GM13977 (cell line): ENCODE measurements around the gene CCNL2.

Source experiments
- DNase-seq: peaks from one replicate; pipeline ENCODE4 v3.0.0; 2012; ENCODE audit warnings: low spot score
- in situ Hi-C: fragments of 300-500 bp; cut with MboI; formaldehyde crosslinking; loops from one replicate; pipeline ENCODE4 v1.12.0; 2022; ENCODE audit warnings: low sequenced_read_pairs, low pct_unique_long_range_greater_than_20kb, mixed read lengths, inconsistent platforms; ENCODE audit not compliant: unreplicated experiment
- TF ChIP-seq, protein P1 (sequence below): IDR thresholded peaks from 2 replicates; pipeline ENCODE4 v1.5.1; 2012; ENCODE audit warnings: mild to moderate bottlenecking, control low read depth; ENCODE audit not compliant: insufficient read depth; ENCODE audit errors: extremely low read depth, missing control alignments

CCNL2 gene

DNA sequence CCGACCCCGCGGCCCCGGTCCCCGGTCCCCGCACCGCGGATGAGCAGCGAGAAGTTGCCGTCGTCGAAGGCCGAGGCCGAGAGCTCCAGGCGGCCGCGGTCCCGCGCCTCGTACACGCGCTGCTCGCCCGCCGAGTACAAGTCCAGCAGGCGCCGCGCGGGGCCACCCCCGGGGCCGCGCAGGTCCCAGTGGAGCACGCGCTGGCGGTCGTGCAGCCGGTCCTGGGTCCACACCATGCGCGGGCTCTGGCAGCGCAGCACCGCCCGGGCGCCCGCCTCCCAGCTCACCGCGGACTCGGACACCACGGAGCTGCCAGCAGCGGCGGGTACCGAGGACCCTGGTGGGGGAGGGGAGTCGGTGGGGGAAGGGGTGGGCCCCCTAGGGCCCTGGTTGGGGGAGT, 43.7 kb downstream of the CCNL2 start:
- no peak for DNase-seq
- TF ChIP-seq, protein P1, sequence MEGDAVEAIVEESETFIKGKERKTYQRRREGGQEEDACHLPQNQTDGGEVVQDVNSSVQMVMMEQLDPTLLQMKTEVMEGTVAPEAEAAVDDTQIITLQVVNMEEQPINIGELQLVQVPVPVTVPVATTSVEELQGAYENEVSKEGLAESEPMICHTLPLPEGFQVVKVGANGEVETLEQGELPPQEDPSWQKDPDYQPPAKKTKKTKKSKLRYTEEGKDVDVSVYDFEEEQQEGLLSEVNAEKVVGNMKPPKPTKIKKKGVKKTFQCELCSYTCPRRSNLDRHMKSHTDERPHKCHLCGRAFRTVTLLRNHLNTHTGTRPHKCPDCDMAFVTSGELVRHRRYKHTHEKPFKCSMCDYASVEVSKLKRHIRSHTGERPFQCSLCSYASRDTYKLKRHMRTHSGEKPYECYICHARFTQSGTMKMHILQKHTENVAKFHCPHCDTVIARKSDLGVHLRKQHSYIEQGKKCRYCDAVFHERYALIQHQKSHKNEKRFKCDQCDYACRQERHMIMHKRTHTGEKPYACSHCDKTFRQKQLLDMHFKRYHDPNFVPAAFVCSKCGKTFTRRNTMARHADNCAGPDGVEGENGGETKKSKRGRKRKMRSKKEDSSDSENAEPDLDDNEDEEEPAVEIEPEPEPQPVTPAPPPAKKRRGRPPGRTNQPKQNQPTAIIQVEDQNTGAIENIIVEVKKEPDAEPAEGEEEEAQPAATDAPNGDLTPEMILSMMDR = no peak
- in situ Hi-C loops = no loop called here

DNA sequence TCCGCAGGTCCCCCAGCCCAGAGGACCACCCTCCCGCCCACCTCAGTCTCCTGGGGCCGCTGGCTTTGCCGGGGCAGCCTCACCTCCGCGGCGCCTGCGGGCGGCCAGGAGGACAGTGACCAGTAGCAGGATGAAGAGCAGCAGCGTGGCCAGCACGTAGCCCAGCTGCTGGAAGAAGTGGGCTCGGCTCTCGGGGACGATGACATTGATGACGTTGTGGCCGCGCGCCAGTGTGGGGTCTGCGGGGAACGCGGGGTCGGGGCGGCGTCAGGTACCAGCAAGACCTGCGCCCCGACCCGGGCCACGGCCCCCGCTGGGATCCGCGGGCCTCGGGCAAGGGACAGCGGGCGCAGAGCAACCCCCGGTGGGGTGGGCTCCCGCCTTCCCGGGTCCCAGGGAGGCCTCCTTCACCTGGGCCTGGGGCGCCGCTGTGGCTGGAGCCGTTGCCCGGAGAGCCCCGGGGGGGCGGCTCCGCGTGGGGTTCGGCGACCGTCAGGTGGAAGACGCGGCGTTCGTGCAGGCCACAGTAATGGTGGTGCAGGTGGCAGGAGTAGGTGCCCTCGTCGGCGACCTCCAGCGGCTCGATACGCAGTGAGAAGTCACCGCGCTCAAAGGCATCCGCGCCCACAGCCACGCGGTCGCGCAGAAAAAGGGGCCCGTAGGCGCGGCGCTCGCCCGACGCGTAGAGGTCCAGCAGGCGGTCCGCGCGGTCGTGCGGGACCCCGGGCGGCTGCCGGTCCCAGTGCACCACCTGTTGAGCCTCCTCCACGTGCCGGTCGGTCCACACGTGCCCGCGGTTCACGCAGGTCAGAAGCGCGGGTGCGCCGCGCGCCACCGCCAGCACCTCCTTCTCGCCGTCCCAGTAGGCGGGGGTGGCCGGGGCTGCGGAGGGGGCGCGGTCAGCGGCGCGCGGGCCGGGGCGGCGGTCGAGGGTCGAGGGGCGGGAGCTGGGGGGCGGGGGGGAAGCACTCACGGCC, 44.6 kb downstream of the CCNL2 start:
- in situ Hi-C loops = no loop called here
- TF ChIP-seq, protein P1 = no peak
- no peak for DNase-seq

DNA sequence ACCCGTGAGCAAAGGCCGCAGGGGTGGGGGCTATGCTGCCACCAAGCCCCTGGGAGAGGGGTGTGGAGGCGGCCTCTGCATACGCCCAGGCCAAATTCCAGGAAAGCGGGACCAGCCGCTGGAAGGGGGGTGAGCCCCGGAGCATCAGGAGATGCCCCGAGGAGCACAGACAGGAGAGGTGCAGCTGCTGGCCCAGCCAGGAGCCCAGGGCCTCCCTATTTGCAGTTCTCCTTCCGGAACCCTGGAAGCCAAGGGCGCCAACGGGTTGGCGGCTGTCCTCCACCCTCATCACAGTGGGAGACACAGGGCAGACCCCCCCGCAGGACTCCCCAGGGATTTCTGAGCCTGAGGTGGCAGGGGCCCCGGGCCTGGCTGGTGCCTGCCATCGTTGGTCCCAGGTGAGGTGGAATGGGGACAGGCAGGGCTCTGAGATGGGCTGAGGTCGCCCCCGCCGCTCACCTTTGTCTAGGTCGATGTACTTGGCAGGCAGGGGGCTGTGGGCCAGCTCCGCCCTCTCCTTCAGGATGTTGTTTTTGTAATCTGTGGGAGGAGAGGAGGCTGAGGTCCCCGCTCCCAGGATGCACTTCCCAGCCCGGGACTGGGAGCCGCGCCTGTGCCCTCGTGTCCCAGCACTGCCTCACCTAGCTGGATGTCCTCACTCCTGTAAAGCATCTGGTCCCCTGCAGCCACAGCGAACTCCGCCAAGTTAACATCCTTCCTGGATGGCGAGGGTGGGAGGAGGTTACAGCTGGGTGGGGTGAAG, 45.6 kb downstream of the CCNL2 start:
- in situ Hi-C loops = no loop called here
- DNase-seq = no peak
- TF ChIP-seq, protein P1 = no peak

DNA sequence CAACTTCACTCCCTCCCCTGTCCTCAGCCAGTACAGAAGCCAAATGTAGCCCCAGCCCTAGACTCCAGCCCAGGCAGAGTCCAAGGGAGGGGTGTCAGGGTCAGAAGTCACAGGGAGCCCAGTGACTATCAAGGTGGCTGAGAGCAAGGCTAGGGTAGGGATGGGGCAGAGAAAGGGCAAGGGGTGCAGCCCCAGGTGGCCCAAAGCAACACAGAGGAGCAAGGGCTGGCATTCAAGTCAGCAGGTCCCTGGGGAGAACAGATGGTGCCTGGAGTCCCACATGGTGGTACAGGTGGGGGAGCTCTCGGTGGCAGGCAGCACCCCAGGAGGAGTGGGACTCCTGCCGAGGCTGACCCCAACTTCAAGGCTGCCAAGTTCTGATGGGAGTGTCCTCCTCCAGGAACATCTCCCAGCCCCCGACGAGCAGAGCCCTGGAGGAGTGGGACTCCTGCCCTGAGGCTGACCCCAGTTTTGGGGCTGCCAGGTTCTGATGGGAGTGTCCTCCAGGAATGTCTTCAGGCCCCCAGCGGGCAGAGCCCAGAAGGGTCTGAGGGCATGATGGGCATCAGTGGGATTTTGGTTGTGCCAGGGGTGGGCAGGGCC, 46.2 kb downstream of the CCNL2 start:
- TF ChIP-seq, protein P1 = no peak

DNA sequence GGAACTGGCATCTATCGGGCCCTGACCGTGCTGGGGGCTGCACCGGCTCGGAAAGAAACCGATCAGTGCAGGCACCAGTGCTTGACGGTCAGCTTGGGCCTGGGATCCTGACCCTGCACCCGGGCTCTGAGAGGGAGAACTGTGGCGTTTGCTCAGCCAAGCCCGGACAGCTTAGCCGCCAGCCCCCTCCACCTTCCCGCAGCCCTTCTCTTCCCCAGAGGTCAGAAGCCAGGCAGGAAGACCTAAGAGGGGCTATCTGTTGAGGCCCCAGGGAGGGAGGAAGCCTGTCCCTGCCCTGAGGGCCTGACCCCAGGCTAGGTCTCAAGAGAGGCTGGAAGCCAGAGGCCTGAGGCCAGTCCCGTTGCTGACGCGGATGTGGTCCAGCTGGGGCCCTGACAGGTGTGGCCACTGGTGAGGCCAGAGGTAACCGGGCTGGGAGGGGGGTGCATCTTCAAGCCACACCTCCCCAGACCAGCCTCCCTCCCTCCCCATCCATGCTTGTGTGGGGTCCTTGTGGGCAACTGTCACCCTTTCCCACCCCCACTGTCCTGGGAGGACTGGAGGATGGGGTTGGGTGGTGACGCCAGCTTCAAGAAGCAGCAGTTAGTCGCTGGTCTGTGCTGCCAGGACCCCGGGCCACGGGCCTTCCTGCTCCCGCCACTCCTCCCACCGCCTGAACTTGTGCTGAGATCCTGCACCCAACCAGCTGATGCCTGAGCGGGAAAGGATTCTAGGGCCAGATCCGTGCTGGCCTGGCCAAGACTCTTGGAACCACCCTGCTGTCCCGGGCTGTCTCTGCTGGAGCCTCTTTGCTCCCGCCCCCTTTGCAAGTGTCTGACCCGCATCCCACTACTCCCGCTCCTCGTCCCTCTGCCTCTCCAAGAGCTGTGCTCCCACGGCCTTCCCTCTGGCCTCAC, 47.4 kb downstream of the CCNL2 start:
- in situ Hi-C loops = no loop called here
- TF ChIP-seq, protein P1 = no peak
- DNase-seq = no peak

More for the DNA sequence above, 46.2 kb downstream of the CCNL2 start:
- in situ Hi-C loops = no loop called here
- no peak for DNase-seq
